Astrocyte (in vitro differentiated cells and primary cell): Measurements from ENCODE around the gene CLCNKA.

Experiments
- CTCF ChIP-seq: IDR thresholded peaks from 2 replicates; pipeline ENCODE4 v1.5.1; 2011; ENCODE audit warnings: low read depth, mild to moderate bottlenecking, inconsistent platforms, low read length, moderate library complexity; ENCODE audit not compliant: insufficient read depth
- EZH2 ChIP-seq: IDR thresholded peaks from 2 replicates; pipeline ENCODE4 v1.6.1; 2012; ENCODE audit warnings: mild to moderate bottlenecking, low read length, inconsistent platforms; ENCODE audit not compliant: insufficient read depth

- no peak for TF ChIP-seq EZH2
- no peak for TF ChIP-seq CTCF
Measured at GRCh38 chr1:16067127-16067768, 45.4 kb downstream of the CLCNKA start.
